Transverse colon (tissue), 4 donors: ENCODE data around the gene TXNRD3. TPM values are rescaled to one million over a fixed set of nuclear protein-coding genes. Genes with fewer than 3 reads are reported as not detected.

Source experiments
- DNase-seq: peaks from one replicate; pipeline ENCODE4 v3.0.0-alpha.2; 2019
- H3K27ac ChIP-seq, 4 donors: fragments of 200-600 bp; sonication (generic); 2 replicates each; pipeline ENCODE4 v1.5.1; 2016 to 2018; ENCODE audit warnings: inconsistent platforms in 4 of 4
- H3K27me3 ChIP-seq: fragments of 200-600 bp; sonication (generic); 2 replicates; pipeline ENCODE4 v1.5.1; 2017; ENCODE audit warnings: inconsistent platforms
- H3K36me3 ChIP-seq, 4 donors: fragments of 200-600 bp; sonication (generic); 2 replicates each; pipeline ENCODE4 v1.5.1; 2017 to 2019; ENCODE audit warnings: inconsistent platforms in 4 of 4
- H3K4me1 ChIP-seq, 4 donors: fragments of 200-600 bp; sonication (generic); 2 replicates each; pipeline ENCODE4 v1.5.1; 2017 to 2020; ENCODE audit warnings: inconsistent platforms in 4 of 4
- H3K4me3 ChIP-seq, 4 donors: fragments of 200-600 bp; sonication (generic); 1 replicate in 1 of 4; 2 replicates in 3 of 4; pipeline versions ENCODE4 v1.5.1 to v1.6.1; 2017 to 2019; ENCODE audit warnings: inconsistent platforms in 4 of 4
- H3K9me3 ChIP-seq, 2 donors: fragments of 200-600 bp; sonication (generic); 2 replicates each; pipeline ENCODE4 v1.5.1; 2017 to 2019; ENCODE audit warnings: inconsistent platforms in 2 of 2
- CTCF ChIP-seq, 5 experiments: fragments of 200-600 bp in 3 of 5; fragments of 450-650 bp in 2 of 5; sonication (generic) in 3 of 5; IDR thresholded peaks; 1 replicate in 2 of 5; 2 replicates in 3 of 5; pipeline ENCODE4 v1.5.1; 2016 to 2017; ENCODE audit warnings: antibody characterized with exemption in 5 of 5, inconsistent platforms in 3 of 5, mild to moderate bottlenecking in 2 of 5, moderate library complexity in 1 of 5
- EP300 ChIP-seq: sonication (generic); formaldehyde crosslinking; IDR thresholded peaks from one replicate; pipeline ENCODE4 v1.6.1; 2017; ENCODE audit warnings: antibody characterized with exemption, low read depth
- POLR2A ChIP-seq: fragments of 450-650 bp; IDR thresholded peaks from one replicate; pipeline ENCODE4 v1.6.1; 2016; ENCODE audit warnings: antibody characterized with exemption, mild to moderate bottlenecking, moderate library complexity
- POLR2AphosphoS5 ChIP-seq, 3 donors: sonication (generic); formaldehyde crosslinking; IDR thresholded peaks; one replicate each; pipeline ENCODE4 v1.6.1; 2016; ENCODE audit warnings: antibody characterized with exemption in 3 of 3
- WGBS, 2 donors: methylation state at CpG; one replicate each; pipeline ENCODE4 v1.1.5; 2018; ENCODE audit warnings: low coverage in 1 of 2; 5-methylcytosine and 5-hydroxymethylcytosine counted together
- in situ Hi-C, 4 donors: fragments of 200-750 bp; cut with MboI; loops; one replicate each; pipeline versions ENCODE4 v1.15.0 to v1.15.1; 2017; ENCODE audit warnings: low sequenced_read_pairs in 3 of 4, low pct_ligation_motif_present in 1 of 4, low pct_unique_long_range_greater_than_20kb in 1 of 4
- intact Hi-C: fragments of 100-400 bp; cut with DNase I; formaldehyde crosslinking; loops from one replicate; pipeline ENCODE4 v1.15.1; 2023; ENCODE audit warnings: low total_unique reads
- total RNA-seq, 4 donors: library from RNA; depleted of rRNA; stranded (reverse); fragments of >200 nt; gene quantifications; one replicate each; pipeline ENCODE4 v1.1.0, GENCODE V29; 2016

TXNRD3 gene
- total RNA-seq, 4 donors from 2014 or later, result 2.0 to 6.4 (median 3.5) TPM

GRCh38 chr3:126582311-126582710 is 72.6 kb downstream of the TXNRD3 start:
- H3K4me3 ChIP-seq, result no peak overlapping the region
- H3K4me1 ChIP-seq, result no peaks in the 10 kb centered on the region
- no peak overlapping the region for H3K27ac ChIP-seq
- peaks cover 0 to 5% of the 10 kb centered on the region in 2 donors for H3K9me3 ChIP-seq
- DNase-seq, result no peak
- no peaks in the 10 kb centered on the region for H3K36me3 ChIP-seq
- H3K27me3 ChIP-seq, result no peaks in the 10 kb centered on the region
- TF ChIP-seq CTCF (IDR thresholded peaks at IDR 0.05), result no peak
- no peak for TF ChIP-seq POLR2A
- TF ChIP-seq POLR2AphosphoS5 (IDR thresholded peaks at IDR 0.05), result no peak
- no peak for TF ChIP-seq EP300
- in situ Hi-C loops, result no loop called here
- WGBS, 2 donors, result 78 to 86% methylated on average over 1 to 4 of the region's 4 CpGs
- intact Hi-C loops, result no loop called here

- TF ChIP-seq POLR2A (no peak), CTCF (IDR thresholded peaks at IDR 0.05) (no peak), EP300 (no peak), POLR2AphosphoS5 (IDR thresholded peaks at IDR 0.05) (no peak)
- Histone ChIP-seq H3K27ac (no peak overlapping the region), H3K27me3 (no peaks in the 10 kb centered on the region), H3K4me3 (no peak overlapping the region), H3K36me3 (no peaks in the 10 kb centered on the region), H3K9me3 (no peaks in the 10 kb centered on the region), H3K4me1 (no peaks in the 10 kb centered on the region)
- intact Hi-C loops (no loop called here), in situ Hi-C loops (no loop called here)
- DNase-seq, result no peak
- 79 to 94% methylated on average over 2 of the region's 2 CpGs for WGBS, 2 donors
These were observed 73.4 kb downstream of the TXNRD3 start for GRCh38 chr3:126581569-126581968.

- WGBS, 2 donors, result 84 to 100% methylated on average over 1 to 5 of the region's 5 CpGs
- Histone ChIP-seq H3K4me3 (no peak overlapping the region), H3K4me1 (no peaks in the 10 kb centered on the region), H3K27ac (no peak overlapping the region), H3K9me3 (no peaks in the 10 kb centered on the region), H3K27me3 (no peaks in the 10 kb centered on the region), H3K36me3 (no peaks in the 10 kb centered on the region)
- DNase-seq, result no peak
- in situ Hi-C loops (no loop called here), intact Hi-C loops (no loop called here)
- TF ChIP-seq CTCF (IDR thresholded peaks at IDR 0.05) (no peak), EP300 (no peak), POLR2AphosphoS5 (IDR thresholded peaks at IDR 0.05) (no peak), POLR2A (no peak)
These were observed 74.2 kb downstream of the TXNRD3 start for GRCh38 chr3:126580746-126581145.

DNA sequence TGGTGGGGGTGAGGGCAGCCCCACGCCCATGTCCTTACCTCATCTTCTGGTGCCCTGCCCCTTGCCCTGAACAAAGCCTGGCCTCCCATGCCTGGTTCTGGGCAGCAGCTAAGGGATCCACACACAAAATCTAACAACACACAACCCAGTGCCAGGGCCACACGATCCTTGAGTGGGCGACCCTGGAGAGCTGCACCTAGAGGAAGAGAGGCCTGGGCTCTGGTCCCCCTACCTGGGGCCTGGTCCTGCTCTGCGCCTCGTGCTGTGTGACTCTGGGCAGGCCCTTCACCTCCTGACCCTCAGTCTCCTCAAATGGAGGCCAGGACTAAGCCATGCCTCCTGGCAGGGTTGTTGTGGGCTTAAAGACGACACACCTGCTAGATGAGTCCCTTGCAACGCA is 76.2 kb downstream of the TXNRD3 start:
- in situ Hi-C loops (no loop called here), intact Hi-C loops (no loop called here)
- Histone ChIP-seq H3K27ac (no peak overlapping the region), H3K4me1 (no peaks in the 10 kb centered on the region), H3K9me3 (no peaks in the 10 kb centered on the region), H3K27me3 (no peaks in the 10 kb centered on the region), H3K4me3 (no peak overlapping the region), H3K36me3 (no peaks in the 10 kb centered on the region)
- no peak for TF ChIP-seq POLR2A
- TF ChIP-seq CTCF (IDR thresholded peaks at IDR 0.05), result no peak
- TF ChIP-seq EP300, result no peak
- no peak for TF ChIP-seq POLR2AphosphoS5 (IDR thresholded peaks at IDR 0.05)
- DNase-seq, result no peak
- 87% methylated on average over 7 of the region's 7 CpGs; no CpG with 5 or more reads in 1 of the 2 donors for WGBS, 2 donors
